GM18505 (cell line): ENCODE measurements around the gene INPP4B.

ENCODE experiments used
- ATAC-seq: cut with Tn5 transposase; IDR thresholded peaks from one replicate; pipeline ENCODE4 v1.9.1; 2021; ENCODE audit not compliant: unreplicated experiment
- POLR2A ChIP-seq: IDR thresholded peaks from 4 replicates; pipeline ENCODE4 v1.6.1; 2011; ENCODE audit warnings: borderline replicate concordance; ENCODE audit not compliant: insufficient read depth, insufficient read length; ENCODE audit errors: extremely low read depth

The INPP4B gene

DNA sequence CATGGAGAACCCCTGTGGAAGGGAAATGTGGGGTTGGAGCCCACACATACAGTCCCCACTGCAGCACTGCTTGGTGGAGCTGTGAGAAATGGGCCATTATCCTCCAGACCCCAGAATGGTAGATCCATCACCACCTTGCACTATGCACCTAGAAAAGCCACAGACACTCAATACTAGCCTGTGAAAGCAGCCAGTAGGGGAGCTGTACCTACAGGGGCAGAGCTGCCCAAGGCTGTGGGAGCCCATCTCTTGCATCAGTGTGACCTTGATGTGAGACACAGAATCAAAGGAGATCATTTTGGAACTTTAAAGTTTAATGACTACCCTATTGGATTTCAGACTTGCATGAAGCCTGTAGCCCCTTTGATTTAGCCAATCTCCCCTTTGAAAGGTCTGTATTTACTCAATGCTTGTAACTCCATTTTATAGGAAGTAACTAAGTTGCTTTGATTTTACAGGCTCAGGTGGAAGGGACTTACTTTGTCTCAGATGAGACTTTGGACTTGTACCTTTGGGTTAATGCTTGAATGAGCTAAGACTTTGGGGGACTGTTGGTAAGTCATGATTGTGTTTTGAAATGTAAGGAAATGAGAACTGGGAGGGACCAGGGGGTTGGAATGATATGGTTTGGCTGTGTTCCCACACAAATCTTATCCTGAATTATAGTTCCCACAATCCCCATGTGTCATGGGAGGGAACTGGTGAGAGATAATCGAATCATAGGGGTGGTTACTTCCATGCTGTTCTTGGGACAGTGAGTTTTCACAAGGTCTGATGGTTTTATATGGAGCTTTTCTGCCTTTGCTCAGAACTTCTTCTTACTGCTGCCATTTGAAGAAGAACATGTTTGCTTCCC is 352.6 kb downstream of the INPP4B start:
- ATAC-seq, result no peak
- TF ChIP-seq POLR2A, result no peak

DNA sequence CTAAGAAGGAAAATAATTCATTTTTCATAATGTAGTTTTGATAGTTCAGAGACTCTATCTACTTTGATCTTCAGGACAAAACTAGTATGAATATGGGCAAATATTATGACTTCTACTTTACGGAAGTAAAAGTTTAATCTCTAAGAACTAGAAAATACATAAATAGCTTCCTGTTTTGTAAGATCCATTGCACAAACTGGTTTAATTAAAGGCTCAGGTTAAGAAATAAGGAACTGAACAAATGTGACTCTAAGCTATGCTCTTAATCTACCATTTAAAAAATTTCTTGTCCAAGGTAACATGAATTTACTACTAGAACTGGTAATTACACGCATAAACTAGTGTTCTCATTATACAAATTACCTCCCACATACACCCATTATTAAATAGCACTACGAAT is 360.6 kb downstream of the INPP4B start:
- no peak for TF ChIP-seq POLR2A
- ATAC-seq, result no peak

DNA sequence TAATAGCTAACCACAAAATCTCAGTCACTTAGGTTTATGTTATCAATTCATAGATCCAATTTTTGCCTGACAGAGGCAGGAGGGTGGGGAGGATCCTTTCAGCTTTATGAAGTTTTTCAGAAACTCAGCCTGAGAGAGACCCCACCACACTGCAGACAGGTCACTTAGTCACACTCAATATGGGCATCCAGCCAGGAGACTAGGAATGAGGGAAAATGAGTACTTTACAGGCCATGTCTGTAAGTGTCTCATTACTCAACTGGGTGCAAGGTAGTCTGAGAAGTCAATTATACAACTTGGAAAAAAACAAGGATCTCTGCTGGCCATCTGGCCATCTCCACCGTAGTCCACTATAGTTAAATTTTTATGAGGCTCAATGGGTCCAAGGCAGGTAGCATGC is 365.9 kb downstream of the INPP4B start:
- ATAC-seq, result no peak
- TF ChIP-seq POLR2A, result no peak

DNA sequence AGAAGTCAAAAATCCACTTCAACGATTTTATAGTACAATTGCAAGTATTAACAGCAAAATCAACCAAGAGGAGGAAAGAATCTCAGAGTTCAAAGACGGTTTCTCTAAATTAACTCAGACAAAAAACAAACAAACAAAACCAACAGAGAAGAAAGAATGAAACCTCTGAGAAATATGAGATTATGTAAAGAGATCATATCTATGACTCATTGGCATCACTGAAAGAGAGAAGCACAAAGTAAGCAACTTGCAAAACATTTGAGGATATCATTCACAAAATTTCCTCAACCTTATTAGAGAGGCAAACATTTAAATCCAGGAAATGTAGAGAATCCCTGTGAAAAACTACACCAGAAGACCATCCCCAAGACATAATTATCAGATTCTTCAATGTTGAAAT is 370.4 kb downstream of the INPP4B start:
- no peak for ATAC-seq
- no peak for TF ChIP-seq POLR2A

DNA sequence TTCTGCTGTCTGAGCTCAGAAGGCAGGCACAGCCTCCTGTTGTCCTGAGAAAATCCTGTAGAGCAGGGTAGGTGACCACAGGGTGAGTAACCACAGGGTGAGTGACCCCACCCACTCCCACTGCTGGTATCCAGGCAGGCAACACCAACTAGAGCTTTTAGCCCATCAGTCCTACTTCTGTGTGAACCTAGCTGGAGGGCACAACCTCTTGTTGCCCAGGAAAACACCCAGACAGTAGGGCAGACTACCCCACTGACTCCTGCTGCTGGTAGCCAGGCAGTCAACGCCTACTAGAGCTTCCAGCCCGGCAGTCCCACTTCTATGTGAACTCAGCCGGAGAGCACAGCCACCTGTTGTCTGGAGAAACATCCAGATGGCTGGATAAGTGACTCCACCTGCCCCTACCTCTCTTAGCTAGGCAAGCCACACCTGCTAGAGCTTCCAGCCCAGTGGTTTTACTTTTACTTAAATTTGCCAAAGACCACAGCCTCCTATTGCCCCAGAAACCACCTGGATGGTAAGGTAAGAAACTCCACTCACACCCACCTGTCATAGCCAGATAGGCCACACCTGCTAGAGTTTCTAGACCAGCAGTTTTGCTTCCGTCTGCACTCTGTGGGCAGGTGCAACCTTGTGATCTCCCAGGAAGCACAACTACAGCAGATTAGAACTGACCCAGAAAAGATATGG is 371.6 kb downstream of the INPP4B start:
- ATAC-seq, result no peak
- TF ChIP-seq POLR2A, result no peak

DNA sequence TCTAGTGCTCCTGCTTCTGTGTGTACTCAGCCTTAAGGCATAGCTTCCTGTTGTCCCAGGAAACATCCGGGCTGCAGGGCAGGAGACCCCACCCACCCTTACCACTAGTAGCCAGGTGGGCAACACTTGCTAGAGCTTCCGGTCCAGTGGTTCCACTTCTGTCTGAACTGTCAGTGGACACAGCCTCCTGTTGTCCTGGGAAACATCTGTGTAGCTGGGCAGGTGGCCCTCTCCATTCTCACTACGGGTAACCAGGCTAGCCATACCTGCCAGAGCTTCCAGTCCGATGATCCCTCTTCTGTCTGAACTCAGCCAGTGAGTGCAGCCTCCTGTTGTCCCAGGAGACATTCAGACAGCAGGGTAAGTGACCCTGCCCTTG is 372.2 kb downstream of the INPP4B start:
- no peak for ATAC-seq

DNA sequence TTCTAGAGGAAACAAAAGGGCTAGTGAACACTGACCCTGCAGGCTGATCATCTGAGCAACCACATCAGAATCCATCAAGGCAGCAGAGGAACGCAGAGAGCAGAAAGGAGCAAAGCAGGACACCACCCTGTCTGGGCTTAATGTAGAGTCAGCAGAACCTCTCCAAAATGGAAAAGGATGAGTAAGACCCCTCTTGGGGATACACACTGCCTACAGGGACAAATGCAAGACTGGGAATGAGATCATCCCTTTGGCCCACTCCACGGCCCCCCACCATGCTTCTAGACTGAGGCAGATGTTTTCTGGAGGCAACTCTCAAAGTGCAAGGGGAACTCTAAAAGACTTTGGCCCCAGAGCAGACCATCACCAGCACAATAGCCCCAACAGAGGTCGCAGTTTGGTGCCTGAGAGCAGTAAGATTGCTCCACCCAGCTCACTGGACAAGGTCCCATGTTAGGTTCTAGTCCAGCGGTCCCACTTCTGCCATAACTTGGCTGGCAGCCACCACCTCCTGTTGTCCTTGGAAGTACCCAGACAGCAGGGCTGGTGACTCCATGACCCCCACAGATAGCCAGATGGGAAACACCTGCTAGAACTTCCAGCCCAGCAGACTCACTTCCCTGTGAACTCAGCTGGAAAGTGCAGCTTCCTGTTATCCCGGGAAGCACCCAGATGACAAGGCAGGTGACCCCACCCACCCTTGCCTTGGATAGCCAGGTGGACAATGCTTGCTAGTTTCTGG is 372.7 kb downstream of the INPP4B start:
- no peak for ATAC-seq
- no peak for TF ChIP-seq POLR2A

More for the DNA sequence above, 372.2 kb downstream of the INPP4B start:
- TF ChIP-seq POLR2A, result no peak

- no peak for ATAC-seq
- TF ChIP-seq POLR2A, result no peak
These were observed 379.0 kb downstream of the INPP4B start for GRCh38 chr4:142467088-142467487.

DNA sequence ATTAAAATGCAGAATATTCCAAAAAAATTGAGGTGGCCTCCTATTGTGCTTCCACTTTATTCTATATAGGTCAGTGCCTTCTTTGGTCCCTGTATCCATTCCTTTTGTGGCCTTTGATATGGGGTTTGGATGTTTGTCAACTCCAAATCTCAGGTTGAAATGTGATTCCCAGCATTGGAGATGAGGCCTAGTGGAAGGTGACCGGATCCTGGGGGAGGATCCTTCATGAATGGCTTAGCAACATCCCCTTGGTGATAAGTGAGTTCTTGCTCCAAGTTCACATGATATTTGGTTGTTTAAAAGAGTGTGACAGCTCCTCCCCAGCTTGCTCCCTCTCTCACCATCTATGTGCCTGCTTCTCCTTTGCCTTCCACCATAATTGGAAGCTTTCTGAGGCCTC is 380.6 kb downstream of the INPP4B start:
- no peak for ATAC-seq

DNA sequence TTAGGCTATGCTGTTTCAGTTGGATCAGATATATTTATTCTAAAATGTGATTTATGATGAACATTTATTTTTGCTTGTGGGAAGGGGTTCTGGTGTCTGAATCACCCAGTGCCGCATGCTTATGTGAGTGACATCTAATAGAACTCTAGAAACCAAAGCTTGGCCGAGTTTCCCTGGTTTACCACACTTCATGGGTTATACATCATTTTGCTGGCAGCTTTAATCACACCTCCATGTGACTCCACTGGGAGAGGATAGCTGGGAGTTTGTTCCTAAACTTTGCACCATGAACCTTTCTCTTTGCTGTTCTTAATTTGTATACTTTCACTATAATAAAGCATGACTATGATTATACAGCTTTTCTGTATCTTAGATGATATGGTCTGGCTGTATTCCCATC is 382.9 kb downstream of the INPP4B start:
- ATAC-seq, result no peak
- no peak for TF ChIP-seq POLR2A

More for the DNA sequence above, 380.6 kb downstream of the INPP4B start:
- no peak for TF ChIP-seq POLR2A

- ATAC-seq, result no peak
- no peak for TF ChIP-seq POLR2A
These were observed 393.8 kb downstream of the INPP4B start for GRCh38 chr4:142452161-142452855.

DNA sequence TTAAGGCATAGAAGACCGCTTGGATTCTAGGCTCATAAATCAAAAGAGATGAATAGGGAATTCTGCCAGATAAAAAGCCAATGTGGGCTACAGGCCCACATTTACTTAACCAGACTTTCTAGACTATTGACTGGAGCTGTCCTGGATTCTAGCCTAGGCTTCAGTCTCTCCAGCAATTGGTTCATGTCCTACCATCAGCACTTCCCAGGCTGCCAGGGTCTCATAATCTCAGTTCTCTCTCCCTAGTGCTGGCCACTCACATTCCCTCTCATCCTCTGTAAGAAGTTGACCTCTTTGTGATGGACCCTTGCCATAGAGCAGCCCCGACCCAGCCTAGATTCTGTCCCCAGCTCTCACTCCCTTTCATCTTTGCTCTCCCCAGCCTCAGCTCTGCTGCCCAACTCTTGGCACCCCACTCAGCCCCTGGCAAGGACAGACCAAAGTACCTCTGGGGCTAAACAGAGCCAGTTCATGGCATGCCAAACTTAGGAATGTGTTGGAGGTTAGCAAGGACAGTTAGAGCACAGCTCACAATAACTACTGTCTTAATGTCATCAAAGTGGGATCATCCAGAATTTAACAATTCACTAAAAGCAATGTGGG is 396.2 kb downstream of the INPP4B start:
- ATAC-seq, result no peak
- no peak for TF ChIP-seq POLR2A
